Measurements from ENCODE around the gene GUCY1A1.

GUCY1A1 gene

DNA sequence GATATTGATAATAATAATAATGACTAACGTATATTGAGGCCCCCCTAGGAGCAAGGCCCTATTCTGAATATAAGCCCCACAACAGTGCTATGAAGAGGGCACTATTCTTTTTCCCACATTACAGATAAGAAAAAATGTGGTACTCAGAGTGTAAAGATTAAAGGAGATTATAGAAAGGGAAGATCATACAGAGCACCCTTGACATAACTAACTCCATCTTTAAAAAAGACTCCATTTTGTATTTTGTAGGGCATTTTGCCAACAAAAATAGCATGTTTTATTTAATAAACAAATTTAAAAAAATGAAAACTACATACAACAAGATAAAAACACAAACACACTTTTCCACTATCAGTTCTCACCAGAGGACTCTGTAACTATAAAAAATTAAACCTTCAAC, 42.1 kb downstream of the GUCY1A1 start:
- DNase-seq (ENCODE audit: low read depth) = no peak
- TF ChIP-seq, protein P1, sequence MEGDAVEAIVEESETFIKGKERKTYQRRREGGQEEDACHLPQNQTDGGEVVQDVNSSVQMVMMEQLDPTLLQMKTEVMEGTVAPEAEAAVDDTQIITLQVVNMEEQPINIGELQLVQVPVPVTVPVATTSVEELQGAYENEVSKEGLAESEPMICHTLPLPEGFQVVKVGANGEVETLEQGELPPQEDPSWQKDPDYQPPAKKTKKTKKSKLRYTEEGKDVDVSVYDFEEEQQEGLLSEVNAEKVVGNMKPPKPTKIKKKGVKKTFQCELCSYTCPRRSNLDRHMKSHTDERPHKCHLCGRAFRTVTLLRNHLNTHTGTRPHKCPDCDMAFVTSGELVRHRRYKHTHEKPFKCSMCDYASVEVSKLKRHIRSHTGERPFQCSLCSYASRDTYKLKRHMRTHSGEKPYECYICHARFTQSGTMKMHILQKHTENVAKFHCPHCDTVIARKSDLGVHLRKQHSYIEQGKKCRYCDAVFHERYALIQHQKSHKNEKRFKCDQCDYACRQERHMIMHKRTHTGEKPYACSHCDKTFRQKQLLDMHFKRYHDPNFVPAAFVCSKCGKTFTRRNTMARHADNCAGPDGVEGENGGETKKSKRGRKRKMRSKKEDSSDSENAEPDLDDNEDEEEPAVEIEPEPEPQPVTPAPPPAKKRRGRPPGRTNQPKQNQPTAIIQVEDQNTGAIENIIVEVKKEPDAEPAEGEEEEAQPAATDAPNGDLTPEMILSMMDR (IDR thresholded peaks at IDR 0.05; ENCODE audit: control insufficient read depth, extremely low read depth, insufficient read depth) = no peak
- no peak overlapping the region for H3K4me3 ChIP-seq (ENCODE audit: low read depth, low read length)

- no peak for DNase-seq (ENCODE audit: low read depth)
- H3K4me3 ChIP-seq (ENCODE audit: low read depth, low read length) = no peak overlapping the region
- TF ChIP-seq, protein P1 (IDR thresholded peaks at IDR 0.05; ENCODE audit: control insufficient read depth, extremely low read depth, insufficient read depth) = no peak
Observed at GRCh38 chr4:155709918-155710317, 43.3 kb downstream of the GUCY1A1 start.

- H3K4me3 ChIP-seq (ENCODE audit: low read depth, low read length) = no peak overlapping the region
- TF ChIP-seq, protein P1 (IDR thresholded peaks at IDR 0.05; ENCODE audit: control insufficient read depth, extremely low read depth, insufficient read depth) = no peak
- no peak for DNase-seq (ENCODE audit: low read depth)
Observed at GRCh38 chr4:155711556-155711955, 44.9 kb downstream of the GUCY1A1 start.

DNA sequence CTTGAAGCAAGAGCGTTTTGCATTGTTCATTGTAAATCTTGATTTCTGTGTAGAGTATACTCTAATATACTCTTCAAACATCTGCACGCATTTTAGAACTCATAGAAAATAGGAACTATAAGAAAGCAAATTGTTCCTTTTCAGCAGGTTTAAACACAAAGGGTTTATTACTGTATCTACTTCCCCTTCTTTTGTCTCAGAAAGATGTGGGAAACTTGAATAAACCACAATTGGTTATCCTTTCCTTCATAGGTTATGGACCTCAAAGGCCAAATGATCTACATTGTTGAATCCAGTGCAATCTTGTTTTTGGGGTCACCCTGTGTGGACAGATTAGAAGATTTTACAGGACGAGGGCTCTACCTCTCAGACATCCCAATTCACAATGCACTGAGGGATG, 46.2 kb downstream of the GUCY1A1 start:
- no peak for DNase-seq (ENCODE audit: low read depth)
- H3K4me3 ChIP-seq (ENCODE audit: low read depth, low read length) = no peak overlapping the region
- TF ChIP-seq, protein P1 (IDR thresholded peaks at IDR 0.05; ENCODE audit: control insufficient read depth, extremely low read depth, insufficient read depth) = no peak

GRCh38 chr4:155713911-155714310, 47.3 kb downstream of the GUCY1A1 start:
- H3K4me3 ChIP-seq (ENCODE audit: low read depth, low read length) = no peak overlapping the region

GRCh38 chr4:155722336-155722735, 55.7 kb downstream of the GUCY1A1 start:
- TF ChIP-seq, protein P1 (IDR thresholded peaks at IDR 0.05; ENCODE audit: control insufficient read depth, extremely low read depth, insufficient read depth) = no peak
- H3K4me3 ChIP-seq (ENCODE audit: low read depth, low read length) = no peak overlapping the region
- DNase-seq (ENCODE audit: low read depth) = no peak

More at GRCh38 chr4:155713911-155714310, 47.3 kb downstream of the GUCY1A1 start:
- TF ChIP-seq, protein P1 (IDR thresholded peaks at IDR 0.05; ENCODE audit: control insufficient read depth, extremely low read depth, insufficient read depth) = no peak
- no peak for DNase-seq (ENCODE audit: low read depth)

GRCh38 chr4:155722816-155723499, 56.3 kb downstream of the GUCY1A1 start:
- no peak overlapping the region for H3K4me3 ChIP-seq (ENCODE audit: low read depth, low read length)
- DNase-seq (ENCODE audit: low read depth) = no peak
- TF ChIP-seq, protein P1 (IDR thresholded peaks at IDR 0.05; ENCODE audit: control insufficient read depth, extremely low read depth, insufficient read depth) = no peak

Data from LNCaP clone FGC (cell line).